ENCODE measurements around the gene FANCC.

The FANCC gene

DNA sequence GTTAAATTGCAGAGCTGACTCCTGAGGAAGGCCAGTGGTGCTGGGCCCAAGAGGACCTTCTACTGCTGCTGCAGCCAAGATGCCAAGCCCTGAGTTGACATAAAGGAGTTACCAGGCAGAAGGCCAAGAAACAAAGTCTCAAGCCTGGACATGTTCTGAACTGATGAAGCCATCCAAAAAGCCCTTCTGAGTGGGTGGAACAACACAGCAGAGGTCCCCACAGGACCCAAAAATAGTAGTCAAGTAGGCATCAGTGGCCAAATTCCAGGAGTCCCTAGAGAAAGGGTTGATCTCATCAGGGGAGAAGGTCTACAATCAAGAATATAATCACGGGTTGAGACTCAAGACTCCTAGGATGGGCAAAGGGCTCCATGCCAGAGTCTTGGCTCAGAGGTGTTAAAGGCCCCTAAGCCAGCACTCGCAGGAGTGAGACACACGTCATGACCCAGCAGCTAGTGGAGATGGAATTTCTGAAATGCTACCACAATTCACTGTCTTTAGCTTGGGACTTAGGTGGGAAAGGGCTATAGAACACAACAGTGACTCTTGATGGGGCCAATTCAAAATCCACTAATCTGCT is 119.7 kb downstream of the FANCC start:
- peak; percentile 84 for DNase-seq (ENCODE audit: low read depth)
- no peak overlapping the region for H3K4me3 ChIP-seq (ENCODE audit: low read length)
- TF ChIP-seq, protein P1, sequence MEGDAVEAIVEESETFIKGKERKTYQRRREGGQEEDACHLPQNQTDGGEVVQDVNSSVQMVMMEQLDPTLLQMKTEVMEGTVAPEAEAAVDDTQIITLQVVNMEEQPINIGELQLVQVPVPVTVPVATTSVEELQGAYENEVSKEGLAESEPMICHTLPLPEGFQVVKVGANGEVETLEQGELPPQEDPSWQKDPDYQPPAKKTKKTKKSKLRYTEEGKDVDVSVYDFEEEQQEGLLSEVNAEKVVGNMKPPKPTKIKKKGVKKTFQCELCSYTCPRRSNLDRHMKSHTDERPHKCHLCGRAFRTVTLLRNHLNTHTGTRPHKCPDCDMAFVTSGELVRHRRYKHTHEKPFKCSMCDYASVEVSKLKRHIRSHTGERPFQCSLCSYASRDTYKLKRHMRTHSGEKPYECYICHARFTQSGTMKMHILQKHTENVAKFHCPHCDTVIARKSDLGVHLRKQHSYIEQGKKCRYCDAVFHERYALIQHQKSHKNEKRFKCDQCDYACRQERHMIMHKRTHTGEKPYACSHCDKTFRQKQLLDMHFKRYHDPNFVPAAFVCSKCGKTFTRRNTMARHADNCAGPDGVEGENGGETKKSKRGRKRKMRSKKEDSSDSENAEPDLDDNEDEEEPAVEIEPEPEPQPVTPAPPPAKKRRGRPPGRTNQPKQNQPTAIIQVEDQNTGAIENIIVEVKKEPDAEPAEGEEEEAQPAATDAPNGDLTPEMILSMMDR (IDR thresholded peaks at IDR 0.05; ENCODE audit: insufficient read depth, low read depth, low read length, missing control alignments) = no peak

DNA sequence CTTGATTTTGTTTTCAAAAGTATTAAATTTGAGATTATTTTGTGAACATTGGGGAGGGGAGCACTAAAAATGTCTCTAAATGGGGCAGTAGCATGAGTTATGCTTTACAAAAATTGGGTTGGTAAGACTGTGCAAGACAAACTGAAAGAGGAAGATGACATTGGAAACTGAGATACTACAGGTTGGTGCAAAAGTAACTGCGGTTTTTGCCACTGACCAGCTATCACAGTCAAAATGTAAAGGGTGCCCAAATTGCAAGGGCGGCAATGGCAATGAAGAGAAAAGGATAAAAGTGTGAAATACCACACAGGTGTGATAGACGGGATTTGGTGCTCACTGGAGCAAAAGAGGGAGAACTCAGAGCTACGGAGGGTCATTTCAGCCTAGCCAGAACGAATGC is 124.0 kb downstream of the FANCC start:
- TF ChIP-seq, protein P1 (IDR thresholded peaks at IDR 0.05; ENCODE audit: insufficient read depth, low read depth, low read length, missing control alignments) = no peak
- DNase-seq (ENCODE audit: low read depth) = no peak
- H3K4me3 ChIP-seq (ENCODE audit: low read length) = no peak overlapping the region

DNA sequence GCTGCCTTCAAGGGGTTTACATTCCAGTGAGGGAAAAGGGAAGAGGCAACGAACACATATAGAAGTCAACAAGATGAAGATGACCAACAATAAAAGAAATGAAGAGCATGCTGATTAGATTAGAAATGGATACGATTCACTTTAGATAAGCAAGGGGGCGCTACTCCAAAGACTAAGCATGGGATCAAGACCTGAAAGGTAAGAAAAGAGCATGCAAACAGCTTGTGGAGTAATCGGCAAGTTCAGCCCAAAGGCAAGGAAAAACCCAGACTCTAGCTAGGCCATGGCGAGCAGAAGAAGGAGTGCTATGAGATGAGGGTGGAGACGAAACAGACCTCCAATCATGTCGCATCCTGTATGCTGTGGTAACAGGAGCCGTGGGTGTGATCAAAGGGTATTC is 124.4 kb downstream of the FANCC start:
- TF ChIP-seq, protein P1 (IDR thresholded peaks at IDR 0.05; ENCODE audit: insufficient read depth, low read depth, low read length, missing control alignments) = no peak
- no peak overlapping the region for H3K4me3 ChIP-seq (ENCODE audit: low read length)
- no peak for DNase-seq (ENCODE audit: low read depth)

DNA sequence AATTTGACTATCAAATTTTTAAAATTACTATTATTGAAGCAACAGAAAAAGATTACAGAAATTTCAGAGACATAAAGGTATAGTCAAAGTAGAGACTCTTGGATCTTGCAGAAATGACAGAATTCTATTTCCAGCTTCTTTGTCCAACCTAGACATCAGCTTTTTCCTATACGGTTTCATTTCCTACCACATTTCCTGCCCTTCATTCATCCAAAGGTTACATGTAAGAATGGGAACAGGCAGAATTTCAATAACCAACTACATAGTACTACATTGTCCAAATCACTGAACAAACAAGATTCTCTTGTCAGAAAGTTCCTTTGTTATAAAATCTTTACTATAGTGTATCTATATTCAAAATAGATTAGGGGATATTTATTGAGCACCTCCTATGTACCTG is 124.9 kb downstream of the FANCC start:
- no peak for DNase-seq (ENCODE audit: low read depth)

DNA sequence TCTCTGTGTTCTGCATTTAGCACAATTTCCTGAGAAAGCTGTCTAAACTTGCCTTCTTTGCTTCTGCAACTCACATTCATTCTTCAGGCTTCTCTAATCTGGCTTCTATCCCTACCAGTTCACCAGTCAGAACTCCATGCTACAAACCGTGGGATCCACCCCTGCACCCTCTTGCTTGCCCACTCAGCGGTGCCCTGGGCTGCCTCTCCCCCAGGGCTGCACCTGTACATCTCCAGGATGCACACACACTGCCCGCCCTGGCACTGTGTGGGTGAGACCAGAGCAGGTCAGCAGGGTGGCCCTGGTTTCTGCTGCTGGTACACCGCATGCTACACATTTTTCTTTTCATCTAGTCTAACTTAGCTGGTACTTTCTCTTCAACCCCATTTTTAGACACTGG is 127.1 kb downstream of the FANCC start:
- no peak for DNase-seq (ENCODE audit: low read depth)
- TF ChIP-seq, protein P1 (IDR thresholded peaks at IDR 0.05; ENCODE audit: insufficient read depth, low read depth, low read length, missing control alignments) = no peak
- no peak overlapping the region for H3K4me3 ChIP-seq (ENCODE audit: low read length)

More for the DNA sequence above, 124.9 kb downstream of the FANCC start:
- TF ChIP-seq, protein P1 (IDR thresholded peaks at IDR 0.05; ENCODE audit: insufficient read depth, low read depth, low read length, missing control alignments) = no peak
- no peak overlapping the region for H3K4me3 ChIP-seq (ENCODE audit: low read length)

DNA sequence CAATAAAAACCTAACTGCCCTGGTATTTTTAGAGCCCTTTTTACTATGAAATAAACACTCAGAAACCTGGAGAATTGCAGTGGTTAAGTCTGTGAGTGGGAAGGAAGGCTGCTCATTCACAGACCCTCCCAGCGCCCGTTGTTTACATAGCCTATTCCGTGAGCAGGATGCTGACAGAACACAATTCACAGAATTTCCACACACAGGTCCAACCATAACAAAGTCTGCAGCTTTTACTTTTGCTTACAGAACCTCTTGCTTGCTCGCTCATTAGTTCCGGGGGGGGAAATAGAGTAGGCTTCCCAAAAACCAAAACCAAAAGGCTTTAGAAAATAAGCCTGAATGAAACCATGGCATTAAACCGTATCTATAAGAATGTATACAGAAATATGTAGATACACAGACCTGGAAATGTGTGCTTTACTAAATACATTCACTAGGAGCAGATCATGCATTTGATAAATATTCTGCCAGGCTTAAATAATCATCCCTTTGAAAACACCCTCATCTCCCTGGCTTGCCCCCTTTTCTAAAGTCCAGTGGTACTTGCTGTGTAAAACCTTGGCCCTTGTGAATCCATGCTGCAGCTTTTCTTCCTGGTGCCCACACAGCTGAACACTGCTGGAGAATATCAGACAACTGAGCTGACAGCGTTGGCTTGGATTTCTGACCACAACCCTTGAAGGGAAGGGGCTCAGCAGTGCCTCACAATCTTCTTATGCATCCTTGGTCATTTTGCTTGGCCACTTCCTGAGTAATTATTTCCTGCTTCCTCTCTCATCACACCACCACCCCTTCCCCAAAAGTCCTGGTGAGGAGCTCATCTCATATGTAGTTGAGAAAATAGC is 128.0 kb downstream of the FANCC start:
- no peak for DNase-seq (ENCODE audit: low read depth)
- TF ChIP-seq, protein P1 (IDR thresholded peaks at IDR 0.05; ENCODE audit: insufficient read depth, low read depth, low read length, missing control alignments) = no peak
- H3K4me3 ChIP-seq (ENCODE audit: low read length) = no peak overlapping the region
